Epithelial cell of esophagus (primary cell): Measurements from ENCODE around the gene CLDN19.
"Not testable (repeated sequence)": the region's sequence is repeated elsewhere in the genome, so short reads cannot be mapped to it uniquely, and the experiment has no call there.

Source experiments
- DNase-seq: peaks from one replicate; pipeline ENCODE4 v3.0.0; 2010; ENCODE audit warnings: low read depth
- H3K4me3 ChIP-seq: 2 replicates; pipeline ENCODE4 v1.5.1; 2011; ENCODE audit warnings: mild to moderate bottlenecking, low read length, control low read depth
- CTCF ChIP-seq: IDR thresholded peaks from 2 replicates; pipeline ENCODE4 v1.5.1; 2011; ENCODE audit warnings: low read depth, mild to moderate bottlenecking, low read length, control low read depth, inconsistent platforms; ENCODE audit not compliant: insufficient read depth; ENCODE audit errors: missing control alignments

CLDN19 gene

GRCh38 chr1:42734201-42735035 is 5.6 kb downstream of the CLDN19 start:
- no peak for TF ChIP-seq CTCF
- H3K4me3 ChIP-seq, result no peak overlapping the region
- DNase-seq, result no peak

DNA sequence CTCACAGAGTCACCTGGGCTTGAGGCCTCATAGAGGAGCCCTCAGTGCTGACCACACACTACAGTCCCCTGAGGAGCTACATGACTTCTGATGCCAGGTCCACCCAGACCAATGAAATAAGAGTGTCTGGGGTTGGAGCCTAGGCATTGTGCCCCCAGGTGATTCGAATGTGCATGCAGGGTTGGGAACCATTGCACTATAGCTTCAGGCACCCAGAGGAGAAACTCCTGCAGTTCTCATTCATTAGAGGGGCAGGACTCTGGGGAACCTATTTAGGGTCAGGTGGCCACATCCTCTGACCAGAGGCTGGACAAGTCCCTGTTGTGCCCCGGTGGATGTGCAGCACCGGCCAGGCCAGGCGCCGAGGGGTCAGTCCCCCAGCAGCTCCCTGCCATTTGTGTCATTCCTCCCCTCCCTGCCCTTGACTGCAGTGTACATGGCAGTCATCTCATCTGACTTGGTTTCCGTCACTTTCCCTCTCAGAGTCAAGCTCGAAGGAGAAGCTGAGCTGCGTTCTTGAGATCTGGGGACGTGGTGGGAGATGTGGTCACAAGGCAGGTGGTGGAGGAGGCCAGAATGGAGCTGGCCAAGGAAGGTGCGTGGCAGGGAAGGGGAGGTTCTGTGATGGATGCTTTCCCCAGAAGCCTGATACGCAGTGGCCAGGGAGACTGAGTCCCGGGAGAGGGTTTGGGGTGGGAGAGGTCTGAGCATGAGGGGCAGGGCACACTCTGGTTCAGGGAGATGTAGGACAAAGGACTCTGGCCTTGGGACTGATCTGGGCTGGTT is 6.4 kb downstream of the CLDN19 start:
- no peak overlapping the region for H3K4me3 ChIP-seq
- DNase-seq, result no peak
- TF ChIP-seq CTCF, result no peak

- no peak overlapping the region for H3K4me3 ChIP-seq
- no peak for DNase-seq
- no peak for TF ChIP-seq CTCF
Measured at GRCh38 chr1:42732126-42732680, 7.8 kb downstream of the CLDN19 start.

- DNase-seq, result no peak
- no peak overlapping the region for H3K4me3 ChIP-seq
- TF ChIP-seq CTCF, result no peak
Measured at GRCh38 chr1:42731585-42731984, 8.5 kb downstream of the CLDN19 start.

- peak; percentile 43 for TF ChIP-seq CTCF
- peak; percentile 74 for DNase-seq
Measured at GRCh38 chr1:42730988-42731387, 9.0 kb downstream of the CLDN19 start.

DNA sequence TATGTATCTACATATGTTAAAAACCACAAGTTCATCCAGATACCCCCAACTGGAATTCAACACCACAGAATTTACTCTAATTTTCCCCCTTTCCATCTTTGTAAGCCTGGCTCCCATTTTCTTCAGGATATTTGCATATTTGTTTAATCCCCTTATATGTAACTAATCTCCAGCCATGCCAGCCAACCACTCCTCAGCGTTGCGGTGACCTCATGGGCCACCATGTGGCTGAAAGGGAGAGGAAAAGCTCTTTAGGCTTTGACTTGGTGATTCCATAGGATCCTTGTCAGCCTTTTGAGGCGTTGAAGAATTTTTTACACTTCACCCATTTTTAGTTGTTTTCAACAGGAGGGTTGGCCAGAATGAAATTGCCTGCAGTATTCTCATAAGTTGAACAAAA is 10.0 kb downstream of the CLDN19 start:
- H3K4me3 ChIP-seq, result no peak overlapping the region
- DNase-seq, result no peak
- TF ChIP-seq CTCF, result no peak

More at GRCh38 chr1:42730988-42731387, 9.0 kb downstream of the CLDN19 start:
- H3K4me3 ChIP-seq, result no peak overlapping the region

GRCh38 chr1:42725820-42726219 is 14.2 kb downstream of the CLDN19 start:
- DNase-seq, H3K4me3 ChIP-seq: not testable (repeated sequence)
